Mesenchymal stem cell (in vitro differentiated cells and primary cell): ENCODE measurements around the gene ENGASE.

Source experiments
- DNase-seq: peaks from one replicate; pipeline ENCODE4 v3.0.0-alpha.2; 2013
- H2AFZ ChIP-seq: one replicate; pipeline ENCODE4 v1.6.1; 2013; ENCODE audit warnings: low read depth, mild to moderate bottlenecking, control low read depth, inconsistent platforms, low read length, moderate library complexity
- H2AK5ac ChIP-seq: 2 replicates; pipeline ENCODE4 v1.6.1; 2013; ENCODE audit warnings: low read length, moderate library complexity, mild to moderate bottlenecking, inconsistent platforms; ENCODE audit not compliant: severe bottlenecking
- H2BK120ac ChIP-seq: one replicate; pipeline ENCODE4 v1.6.1; 2013; ENCODE audit warnings: low read depth, mild to moderate bottlenecking, inconsistent platforms, low read length, moderate library complexity
- H2BK12ac ChIP-seq, 2 experiments: one replicate each; pipeline ENCODE4 v1.6.1; 2013; ENCODE audit warnings: inconsistent platforms in 2 of 2, low read length in 2 of 2, mild to moderate bottlenecking in 2 of 2, moderate library complexity in 2 of 2, control low read depth in 1 of 2
- H2BK15ac ChIP-seq: one replicate; pipeline ENCODE4 v1.6.1; 2013; ENCODE audit warnings: mild to moderate bottlenecking, low read depth, inconsistent platforms; ENCODE audit not compliant: poor library complexity, severe bottlenecking
- H2BK5ac ChIP-seq: 2 replicates; pipeline ENCODE4 v1.6.1; 2013; ENCODE audit warnings: low read depth, mild to moderate bottlenecking, low read length, control low read depth, inconsistent platforms; ENCODE audit not compliant: poor library complexity, severe bottlenecking
- H3K14ac ChIP-seq, 2 experiments: one replicate each; pipeline ENCODE4 v1.6.1; 2013; ENCODE audit warnings: inconsistent platforms in 2 of 2, low read length in 2 of 2, control low read depth in 1 of 2, mild to moderate bottlenecking in 1 of 2, moderate library complexity in 1 of 2
- H3K18ac ChIP-seq, 2 experiments: one replicate each; pipeline ENCODE4 v1.6.1; 2013; ENCODE audit warnings: inconsistent platforms in 2 of 2, low read length in 2 of 2, control low read depth in 1 of 2, low read depth in 1 of 2, mild to moderate bottlenecking in 1 of 2
- H3K23ac ChIP-seq, 2 experiments: one replicate each; pipeline ENCODE4 v1.6.1; 2013; ENCODE audit warnings: inconsistent platforms in 2 of 2, low read length in 2 of 2, mild to moderate bottlenecking in 2 of 2, moderate library complexity in 2 of 2, control low read depth in 1 of 2
- H3K27ac ChIP-seq: 2 replicates; pipeline ENCODE4 v1.5.1; 2013; ENCODE audit warnings: mild to moderate bottlenecking, moderate library complexity, low read length, control low read depth, inconsistent platforms; ENCODE audit not compliant: poor library complexity, severe bottlenecking
- H3K27me3 ChIP-seq, 2 experiments: 2 replicates each; pipeline versions ENCODE4 v1.6.1 to v1.7.0; 2013; ENCODE audit warnings: low read length in 2 of 2, mild to moderate bottlenecking in 2 of 2, moderate library complexity in 2 of 2, control low read depth in 1 of 2, inconsistent platforms in 1 of 2; ENCODE audit not compliant: control insufficient read depth in 1 of 2, insufficient read depth in 1 of 2
- H3K36me3 ChIP-seq, 2 experiments: 2 replicates each; pipeline versions ENCODE4 v1.6.1 to v1.7.0; 2013; ENCODE audit warnings: low read length in 2 of 2, control low read depth in 1 of 2, inconsistent platforms in 1 of 2, low read depth in 1 of 2, mild to moderate bottlenecking in 1 of 2; ENCODE audit not compliant: insufficient read depth in 2 of 2, control insufficient read depth in 1 of 2
- H3K4ac ChIP-seq, 2 experiments: one replicate each; pipeline ENCODE4 v1.6.1; 2013; ENCODE audit warnings: inconsistent platforms in 2 of 2, low read length in 2 of 2, mild to moderate bottlenecking in 2 of 2, moderate library complexity in 2 of 2, control low read depth in 1 of 2, low read depth in 1 of 2
- H3K4me1 ChIP-seq: 2 replicates; pipeline ENCODE4 v1.6.1; 2013; ENCODE audit warnings: low read depth, low read length, control low read depth; ENCODE audit not compliant: control insufficient read depth, insufficient read depth
- H3K4me2 ChIP-seq: 2 replicates; pipeline ENCODE4 v1.6.1; 2013; ENCODE audit warnings: low read length, mild to moderate bottlenecking, inconsistent platforms; ENCODE audit not compliant: poor library complexity, severe bottlenecking
- H3K4me3 ChIP-seq, 2 experiments: 2 replicates each; pipeline versions ENCODE4 v1.5.1 to v1.7.0; 2013; ENCODE audit warnings: low read length in 2 of 2, mild to moderate bottlenecking in 2 of 2, control low read depth in 1 of 2, low read depth in 1 of 2; ENCODE audit not compliant: insufficient read depth in 1 of 2
- H3K79me1 ChIP-seq: replicated peaks from 2 replicates; pipeline ENCODE4 v1.6.1; 2013; ENCODE audit warnings: mild to moderate bottlenecking, control low read depth, low read length, inconsistent platforms; ENCODE audit not compliant: poor library complexity, severe bottlenecking
- H3K9ac ChIP-seq: 2 replicates; pipeline ENCODE4 v1.7.0; 2013; ENCODE audit warnings: mild to moderate bottlenecking, low read length, moderate library complexity
- H3K9me3 ChIP-seq: 2 replicates; pipeline ENCODE4 v1.7.0; 2013; ENCODE audit warnings: mild to moderate bottlenecking, low read length; ENCODE audit not compliant: control insufficient read depth
- H4K8ac ChIP-seq: one replicate; pipeline ENCODE4 v1.6.1; 2013; ENCODE audit warnings: inconsistent platforms, mild to moderate bottlenecking, low read length, moderate library complexity
- H4K91ac ChIP-seq: one replicate; pipeline ENCODE4 v1.6.1; 2013; ENCODE audit warnings: mild to moderate bottlenecking, low read length, inconsistent platforms
- WGBS: methylation state at CpG from one replicate; pipeline ENCODE4 v1.1.7; 2013; ENCODE audit warnings: mixed read lengths; 5-methylcytosine and 5-hydroxymethylcytosine counted together

ENGASE gene

GRCh38 chr17:79036596-79036995 lies 38.0 kb upstream of the ENGASE start:
- no peaks in the 10 kb centered on the region for H3K79me1 ChIP-seq
- peaks cover 8% of the 10 kb centered on the region for H3K4me1 ChIP-seq
- peak overlapping the region in 1 of 2 experiments; percentile 85 for H3K18ac ChIP-seq
- no peak overlapping the region for H3K23ac ChIP-seq
- H2BK120ac ChIP-seq = peak overlapping the region; percentile 42
- no peak overlapping the region for H4K91ac ChIP-seq
- H3K27ac ChIP-seq = no peak overlapping the region
- H4K8ac ChIP-seq = peak overlapping the region; percentile 49
- no peaks in the 10 kb centered on the region for H3K36me3 ChIP-seq
- peak overlapping the region; percentile 62 for H3K9ac ChIP-seq
- H2AK5ac ChIP-seq = no peak overlapping the region
- no peak overlapping the region for H2BK15ac ChIP-seq
- WGBS = 91% methylated on average over 1 of the region's 3 CpGs
- no peak overlapping the region for H2BK5ac ChIP-seq
- H3K4ac ChIP-seq = no peak overlapping the region
- no peak overlapping the region for H3K14ac ChIP-seq
- H3K9me3 ChIP-seq = no peaks in the 10 kb centered on the region
- no peak overlapping the region for H3K4me3 ChIP-seq
- H2BK12ac ChIP-seq = no peak overlapping the region
- DNase-seq = peak; percentile 91
- H3K27me3 ChIP-seq = peaks cover 0 to 9% of the 10 kb centered on the region in 2 experiments
- no peak overlapping the region for H3K4me2 ChIP-seq
- H2AFZ ChIP-seq = no peak overlapping the region

GRCh38 chr17:79038545-79039135 lies 36.0 kb upstream of the ENGASE start:
- H4K8ac ChIP-seq = no peak overlapping the region
- no peak overlapping the region for H2AFZ ChIP-seq
- peak overlapping the region; percentile 83 for H3K9ac ChIP-seq
- no peak overlapping the region for H3K23ac ChIP-seq
- whole genome bisulfite sequencing = 90% methylated on average over 6 of the region's 8 CpGs
- H2AK5ac ChIP-seq = no peak overlapping the region
- H2BK5ac ChIP-seq = no peak overlapping the region
- H3K27me3 ChIP-seq = no peaks in the 10 kb centered on the region
- H3K79me1 ChIP-seq = no peaks in the 10 kb centered on the region
- H2BK12ac ChIP-seq = peak overlapping the region in 1 of 2 experiments; percentile 59
- H3K36me3 ChIP-seq = no peaks in the 10 kb centered on the region
- H3K18ac ChIP-seq = no peak overlapping the region
- no peak overlapping the region for H4K91ac ChIP-seq
- no peaks in the 10 kb centered on the region for H3K9me3 ChIP-seq
- H3K4me2 ChIP-seq = no peak overlapping the region
- no peak overlapping the region for H3K14ac ChIP-seq
- H3K27ac ChIP-seq = no peak overlapping the region
- no peak overlapping the region for H3K4ac ChIP-seq
- H2BK120ac ChIP-seq = no peak overlapping the region
- DNase-seq = no peak
- H3K4me3 ChIP-seq = peak overlapping the region in 1 of 2 experiments; percentile 43
- peaks cover 7% of the 10 kb centered on the region for H3K4me1 ChIP-seq
- H2BK15ac ChIP-seq = no peak overlapping the region

GRCh38 chr17:79039171-79039570 lies 35.5 kb upstream of the ENGASE start:
- no peak overlapping the region for H4K8ac ChIP-seq
- no peak overlapping the region for H3K4ac ChIP-seq
- H3K14ac ChIP-seq = no peak overlapping the region
- H3K79me1 ChIP-seq = no peaks in the 10 kb centered on the region
- H2BK15ac ChIP-seq = no peak overlapping the region
- no peak overlapping the region for H2AFZ ChIP-seq
- H3K18ac ChIP-seq = no peak overlapping the region
- H2BK5ac ChIP-seq = no peak overlapping the region
- H3K36me3 ChIP-seq = no peaks in the 10 kb centered on the region
- H2BK12ac ChIP-seq = no peak overlapping the region
- no peak overlapping the region for H3K4me3 ChIP-seq
- H3K9ac ChIP-seq = peak overlapping the region; percentile 83
- H3K9me3 ChIP-seq = no peaks in the 10 kb centered on the region
- H3K4me2 ChIP-seq = no peak overlapping the region
- peaks cover 5% of the 10 kb centered on the region for H3K4me1 ChIP-seq
- H3K23ac ChIP-seq = no peak overlapping the region
- peaks cover 0 to 5% of the 10 kb centered on the region in 2 experiments for H3K27me3 ChIP-seq
- no peak for DNase-seq
- H3K27ac ChIP-seq = no peak overlapping the region
- H2BK120ac ChIP-seq = no peak overlapping the region
- H4K91ac ChIP-seq = peak overlapping the region; percentile 11
- no peak overlapping the region for H2AK5ac ChIP-seq
- 100% methylated on average over 6 of the region's 8 CpGs for WGBS

- H3K79me1 ChIP-seq = no peaks in the 10 kb centered on the region
- H2BK15ac ChIP-seq = no peak overlapping the region
- no peak overlapping the region for H4K91ac ChIP-seq
- H3K23ac ChIP-seq = no peak overlapping the region
- H3K36me3 ChIP-seq = peaks cover 0 to 3% of the 10 kb centered on the region in 2 experiments
- H2BK120ac ChIP-seq = no peak overlapping the region
- H3K4me1 ChIP-seq = peaks cover 3% of the 10 kb centered on the region
- no peak overlapping the region for H4K8ac ChIP-seq
- no peak overlapping the region for H3K9ac ChIP-seq
- no peak overlapping the region for H3K14ac ChIP-seq
- no peak for DNase-seq
- H2BK5ac ChIP-seq = no peak overlapping the region
- H3K9me3 ChIP-seq = no peaks in the 10 kb centered on the region
- peaks cover 0 to 12% of the 10 kb centered on the region in 2 experiments for H3K27me3 ChIP-seq
- no peak overlapping the region for H3K27ac ChIP-seq
- H3K18ac ChIP-seq = no peak overlapping the region
- WGBS = 98% methylated on average over 6 of the region's 6 CpGs
- no peak overlapping the region for H2AK5ac ChIP-seq
- no peak overlapping the region for H2BK12ac ChIP-seq
- no peak overlapping the region for H2AFZ ChIP-seq
- no peak overlapping the region for H3K4me2 ChIP-seq
- H3K4me3 ChIP-seq = no peak overlapping the region
- H3K4ac ChIP-seq = no peak overlapping the region
These were observed 34.7 kb upstream of the ENGASE start for GRCh38 chr17:79039886-79040285.
